ENCODE data around the gene RPS15. TPM values are rescaled to one million over a fixed set of nuclear protein-coding genes. Genes with fewer than 3 reads are reported as not detected.

Gene RPS15
- total RNA-seq, 1 donor from 2014 or later: 1,137 TPM

GRCh38 chr19:1481224-1481892 lies 43.2 kb downstream of the RPS15 start:
- intact Hi-C loops (cut with micrococcal nuclease): no loop called here

- intact Hi-C loops (cut with micrococcal nuclease): no loop called here
These were observed 43.7 kb downstream of the RPS15 start for GRCh38 chr19:1481893-1482360.

- intact Hi-C loops (cut with micrococcal nuclease): no loop called here
These were observed 44.4 kb downstream of the RPS15 start for GRCh38 chr19:1482361-1483130.

- intact Hi-C loops (cut with micrococcal nuclease): no loop called here
These were observed 45.2 kb downstream of the RPS15 start for GRCh38 chr19:1483131-1483978.

- intact Hi-C loops (cut with micrococcal nuclease): no loop called here
These were observed 45.8 kb downstream of the RPS15 start for GRCh38 chr19:1483979-1484428.

- intact Hi-C loops (cut with micrococcal nuclease): no loop called here
These were observed 48.8 kb downstream of the RPS15 start for GRCh38 chr19:1486720-1487575.

- intact Hi-C loops (cut with micrococcal nuclease): no loop called here
These were observed 49.5 kb downstream of the RPS15 start for GRCh38 chr19:1487576-1488281.

- intact Hi-C loops (cut with micrococcal nuclease): no loop called here
These were observed 50.0 kb downstream of the RPS15 start for GRCh38 chr19:1488282-1488601.

- intact Hi-C loops (cut with micrococcal nuclease): loop anchor here (1.0 to 5.0 kb wide), 11 partner anchors 10 to 809 kb away; partner anchors contain the start of genes ATP8B3, C19orf25, KLF16 and MBD3
These were observed 51.5 kb downstream of the RPS15 start for GRCh38 chr19:1489463-1490310.

Other genes starting within 250 kb of the RPS15 start
- gene STK11, start 232.6 kb upstream of the RPS15 start, total RNA-seq: 68.7 and 77.1 TPM in 2 replicates
- 0.10 TPM in 1 of 2 replicates, not detected in the other for gene CBARP, start 200.4 kb upstream of the RPS15 start, total RNA-seq
- gene ATP5F1D, start 196.6 kb upstream of the RPS15 start, total RNA-seq: 161 and 183 TPM in 2 replicates
- 106 and 107 TPM in 2 replicates for gene MIDN, start 189.8 kb upstream of the RPS15 start, total RNA-seq
- 208 and 213 TPM in 2 replicates for gene CIRBP, start 169.1 kb upstream of the RPS15 start, total RNA-seq
- gene FAM174C, start 162.9 kb upstream of the RPS15 start, total RNA-seq: 55.8 and 64.6 TPM in 2 replicates
- not detected in 2 replicates for gene EFNA2, start 152.5 kb upstream of the RPS15 start, total RNA-seq
- gene NDUFS7, start 54.5 kb upstream of the RPS15 start, total RNA-seq: 104 and 109 TPM in 2 replicates
- gene GAMT, start 36.9 kb upstream of the RPS15 start, total RNA-seq: 13.5 and 18.8 TPM in 2 replicates
- 211 and 223 TPM in 2 replicates for gene DAZAP1, start 30.8 kb upstream of the RPS15 start, total RNA-seq
- 0.15 and 0.29 TPM in 2 replicates for gene APC2, start 11.7 kb downstream of the RPS15 start, total RNA-seq
- gene C19orf25, start 40.8 kb downstream of the RPS15 start, total RNA-seq: 43.1 and 45.2 TPM in 2 replicates
- 1.0 and 1.5 TPM in 2 replicates for gene PCSK4, start 52.0 kb downstream of the RPS15 start, total RNA-seq
- gene REEP6, start 52.8 kb downstream of the RPS15 start, total RNA-seq: 1.0 and 1.7 TPM in 2 replicates
- gene ADAMTSL5, start 74.6 kb downstream of the RPS15 start, total RNA-seq: 2.5 and 3.2 TPM in 2 replicates
- gene PLK5, start 85.7 kb downstream of the RPS15 start, total RNA-seq: not detected in 2 replicates
- gene MEX3D, start 129.9 kb downstream of the RPS15 start, total RNA-seq: 7.6 and 8.3 TPM in 2 replicates
- gene MBD3, start 154.5 kb downstream of the RPS15 start, total RNA-seq: 90.7 and 93.2 TPM in 2 replicates
- gene UQCR11, start 167.1 kb downstream of the RPS15 start, total RNA-seq: 167 and 185 TPM in 2 replicates
- gene TCF3, start 214.2 kb downstream of the RPS15 start, total RNA-seq: 73.7 and 73.8 TPM in 2 replicates

Data from T-helper 1 cell treated with Interleukin-12 subunit alpha and Interleukin-12 subunit beta and Interleukin-4 antibody, amounts not matched to agents 30 ng/mL and 1 ng/mL, for 36 hours (primary cell).